ENCODE results near the gene LAMB1. TPM values are rescaled to one million over a fixed set of nuclear protein-coding genes. Genes with fewer than 3 reads are reported as not detected.

LAMB1 gene
- total RNA-seq, 4 donors from 2014 or later = 22.5 to 101 (median 32.5) TPM

- Histone ChIP-seq H3K27me3 (no peaks in the 10 kb centered on the region), H3K4me3 (no peak overlapping the region), H3K4me1 (peaks cover 0 to 32% (median 5%) of the 10 kb centered on the region in 3 donors), H3K9me3 (no peaks in the 10 kb centered on the region), H3K27ac (no peak overlapping the region), H3K36me3 (no peaks in the 10 kb centered on the region)
- no peak for DNase-seq
- WGBS, 2 donors = 71 to 74% methylated on average over 2 of the region's 2 CpGs
- intact Hi-C loops (cut with DNase I) = no loop called here
- no peak for TF ChIP-seq CTCF (IDR thresholded peaks at IDR 0.05)
- TF ChIP-seq POLR2A (IDR thresholded peaks at IDR 0.05) = no peak
These were observed 12.8 kb upstream of the LAMB1 start for GRCh38 chr7:108015740-108016139.

GRCh38 chr7:108014747-108015682, 12.1 kb upstream of the LAMB1 start:
- H3K9me3 ChIP-seq = no peaks in the 10 kb centered on the region

GRCh38 chr7:108014215-108014614, 11.3 kb upstream of the LAMB1 start:
- WGBS, 2 donors = 35 to 41% methylated on average over 2 of the region's 2 CpGs

More at GRCh38 chr7:108014747-108015682, 12.1 kb upstream of the LAMB1 start:
- Histone ChIP-seq H3K27ac (peak overlapping the region in 2 of 4 donors; percentile 15), H3K4me1 (peaks cover 0 to 38% (median 5%) of the 10 kb centered on the region in 3 donors), H3K4me3 (no peak overlapping the region), H3K36me3 (no peaks in the 10 kb centered on the region), H3K27me3 (no peaks in the 10 kb centered on the region)
- DNase-seq = no peak
- intact Hi-C loops (cut with DNase I) = no loop called here
- 35 to 37% methylated on average over 5 to 6 of the region's 6 CpGs for WGBS, 2 donors
- TF ChIP-seq POLR2A (IDR thresholded peaks at IDR 0.05) (no peak), CTCF (IDR thresholded peaks at IDR 0.05) (no peak)

GRCh38 chr7:108012499-108013430, 9.8 kb upstream of the LAMB1 start:
- WGBS, 2 donors = 83 to 90% methylated on average over 8 of the region's 8 CpGs
- H3K36me3 ChIP-seq = no peaks in the 10 kb centered on the region
- peaks cover 0 to 38% (median 5%) of the 10 kb centered on the region in 3 donors for H3K4me1 ChIP-seq
- no peak for DNase-seq
- H3K27me3 ChIP-seq = no peaks in the 10 kb centered on the region
- no peaks in the 10 kb centered on the region for H3K9me3 ChIP-seq
- H3K27ac ChIP-seq = no peak overlapping the region
- no peak overlapping the region for H3K4me3 ChIP-seq
- TF ChIP-seq CTCF (IDR thresholded peaks at IDR 0.05) (no peak), POLR2A (IDR thresholded peaks at IDR 0.05) (no peak)
- intact Hi-C loops (cut with DNase I) = no loop called here

More at GRCh38 chr7:108014215-108014614, 11.3 kb upstream of the LAMB1 start:
- no peak overlapping the region for H3K4me3 ChIP-seq
- no peak for DNase-seq
- H3K9me3 ChIP-seq = no peaks in the 10 kb centered on the region
- no peak overlapping the region for H3K27ac ChIP-seq
- TF ChIP-seq POLR2A (IDR thresholded peaks at IDR 0.05) = no peak
- TF ChIP-seq CTCF (IDR thresholded peaks at IDR 0.05) = no peak
- H3K27me3 ChIP-seq = no peaks in the 10 kb centered on the region
- H3K36me3 ChIP-seq = no peaks in the 10 kb centered on the region
- H3K4me1 ChIP-seq = peaks cover 0 to 38% (median 5%) of the 10 kb centered on the region in 3 donors
- intact Hi-C loops (cut with DNase I) = no loop called here

Measured in esophagus squamous epithelium (tissue), 5 donors.